Psoas muscle (tissue), 8 donors: ENCODE data around the gene CERS6. TPM values are rescaled to one million over a fixed set of nuclear protein-coding genes. Genes with fewer than 3 reads are reported as not detected.

Experiments
- ATAC-seq, 4 donors: fragments of 200-7000 bp; cut with Tn5 transposase; one replicate each; pipeline ENCODE4 v1.9.1; 2020; ENCODE audit warnings: moderate library complexity in 3 of 4, mild to moderate bottlenecking in 2 of 4
- DNase-seq, 2 donors: peaks; one replicate each; pipeline ENCODE4 v3.0.0-alpha.2; 2020
- H3K27ac ChIP-seq: fragments of 200-600 bp; one replicate; pipeline ENCODE4 v1.8.0; 2022
- H3K27me3 ChIP-seq, 3 donors: fragments of 200-600 bp in 1 of 3; one replicate each; pipeline versions ENCODE4 v1.6.1 to v1.8.0; 2013 to 2022; ENCODE audit warnings: low read length in 2 of 3, mild to moderate bottlenecking in 2 of 3, moderate library complexity in 1 of 3; ENCODE audit not compliant: insufficient read depth in 3 of 3
- H3K36me3 ChIP-seq, 2 donors: fragments of 200-600 bp in 1 of 2; one replicate each; pipeline versions ENCODE4 v1.6.1 to v1.8.0; 2013 to 2022; ENCODE audit warnings: low read depth in 1 of 2, mild to moderate bottlenecking in 1 of 2, moderate library complexity in 1 of 2; ENCODE audit not compliant: insufficient read depth in 1 of 2
- H3K4me1 ChIP-seq: fragments of 200-600 bp; one replicate; pipeline ENCODE4 v1.8.0; 2022
- H3K4me3 ChIP-seq: fragments of 200-600 bp; one replicate; pipeline ENCODE4 v1.8.0; 2022; ENCODE audit warnings: mild to moderate bottlenecking
- H3K9me3 ChIP-seq: fragments of 200-600 bp; one replicate; pipeline ENCODE4 v1.8.0; 2022
- WGBS, 3 donors: extraction: QIAGEN DNeasy Blood & Tissue Kit; methylation state at CpG; one replicate each; pipeline versions ENCODE4 v1.1.6 to v1.1.7; 2013; 5-methylcytosine and 5-hydroxymethylcytosine counted together
- intact Hi-C, 2 donors: fragments of 100-400 bp; cut with DNase I; formaldehyde crosslinking; loops; one replicate each; pipeline versions ENCODE4 v1.11.0 to v1.14.2; 2022
- polyA plus RNA-seq, 3 donors: library from polyadenylated mRNA; stranded (reverse); fragments of 200-250 nt; gene quantifications; one replicate each; pipeline ENCODE4 v1.2.3, GENCODE V29; 2013
- total RNA-seq, 4 donors: library from RNA; stranded (reverse); fragmentation: NEBNext Ultra II Directional in 2 of 4; extraction: Animal tissue kit (Norgen Biotek cat#: 25700) in 2 of 4; gene quantifications; one replicate each; pipeline versions ENCODE4 v1.2.1 to v1.2.4, GENCODE V29; 2021 to 2023
- TF ChIP-seq, protein P1 (sequence below): fragments of 200-600 bp; IDR thresholded peaks from one replicate; pipeline ENCODE4 v1.8.0; 2022; ENCODE audit warnings: antibody characterized with exemption
- donor health status: healthy with polysubstance abuse.
- donor health status: DM: no; HTN: no; CAD: no; lungs with moderate emphysema.
- donor health status: Bipolar disorder and iron deficiency.
- donor health status: healthy.
- donor health status: DM: yes; HTN: yes; CAD: no.
- donor health status: DM: no; HTN: no; CAD: no.
- donor health status: DM: no; HTN: no; CAD: no.
- donor health status: DM: yes; HTN: yes; CAD: no.

CERS6 gene
- total and polyA plus RNA-seq, 7 donors, result 4.8 to 18.1 (median 11.2) TPM

DNA sequence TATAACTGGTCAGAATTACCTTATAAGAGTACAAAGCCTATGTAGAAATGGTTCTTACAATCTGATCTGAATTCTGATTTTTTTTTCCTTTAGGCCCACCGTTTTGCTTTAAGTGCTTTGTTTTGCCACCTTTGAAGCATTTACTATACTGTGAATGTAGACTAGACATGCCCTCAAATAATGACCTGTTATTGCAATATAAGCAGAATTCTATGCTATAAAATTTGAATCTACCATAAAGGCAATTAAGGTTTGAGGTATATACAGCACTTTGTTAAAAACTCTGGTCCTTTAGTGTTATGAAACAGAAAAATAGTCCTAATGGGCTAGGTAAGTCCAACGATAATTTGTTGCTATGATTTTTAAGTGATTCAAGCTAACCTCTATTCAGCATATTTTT, 259.8 kb downstream of the CERS6 start:
- Histone ChIP-seq H3K4me1 (no peaks in the 10 kb centered on the region), H3K36me3 (no peaks in the 10 kb centered on the region), H3K9me3 (no peaks in the 10 kb centered on the region), H3K4me3 (no peak overlapping the region), H3K27ac (no peak overlapping the region), H3K27me3 (no peaks in the 10 kb centered on the region)
- WGBS, 3 donors, result 90 to 94% (median 92%) methylated on average over 2 of the region's 2 CpGs
- TF ChIP-seq, protein P1, sequence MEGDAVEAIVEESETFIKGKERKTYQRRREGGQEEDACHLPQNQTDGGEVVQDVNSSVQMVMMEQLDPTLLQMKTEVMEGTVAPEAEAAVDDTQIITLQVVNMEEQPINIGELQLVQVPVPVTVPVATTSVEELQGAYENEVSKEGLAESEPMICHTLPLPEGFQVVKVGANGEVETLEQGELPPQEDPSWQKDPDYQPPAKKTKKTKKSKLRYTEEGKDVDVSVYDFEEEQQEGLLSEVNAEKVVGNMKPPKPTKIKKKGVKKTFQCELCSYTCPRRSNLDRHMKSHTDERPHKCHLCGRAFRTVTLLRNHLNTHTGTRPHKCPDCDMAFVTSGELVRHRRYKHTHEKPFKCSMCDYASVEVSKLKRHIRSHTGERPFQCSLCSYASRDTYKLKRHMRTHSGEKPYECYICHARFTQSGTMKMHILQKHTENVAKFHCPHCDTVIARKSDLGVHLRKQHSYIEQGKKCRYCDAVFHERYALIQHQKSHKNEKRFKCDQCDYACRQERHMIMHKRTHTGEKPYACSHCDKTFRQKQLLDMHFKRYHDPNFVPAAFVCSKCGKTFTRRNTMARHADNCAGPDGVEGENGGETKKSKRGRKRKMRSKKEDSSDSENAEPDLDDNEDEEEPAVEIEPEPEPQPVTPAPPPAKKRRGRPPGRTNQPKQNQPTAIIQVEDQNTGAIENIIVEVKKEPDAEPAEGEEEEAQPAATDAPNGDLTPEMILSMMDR, result no peak
- DNase-seq (no peak), ATAC-seq (no peak)
- intact Hi-C loops, result no loop called here

DNA sequence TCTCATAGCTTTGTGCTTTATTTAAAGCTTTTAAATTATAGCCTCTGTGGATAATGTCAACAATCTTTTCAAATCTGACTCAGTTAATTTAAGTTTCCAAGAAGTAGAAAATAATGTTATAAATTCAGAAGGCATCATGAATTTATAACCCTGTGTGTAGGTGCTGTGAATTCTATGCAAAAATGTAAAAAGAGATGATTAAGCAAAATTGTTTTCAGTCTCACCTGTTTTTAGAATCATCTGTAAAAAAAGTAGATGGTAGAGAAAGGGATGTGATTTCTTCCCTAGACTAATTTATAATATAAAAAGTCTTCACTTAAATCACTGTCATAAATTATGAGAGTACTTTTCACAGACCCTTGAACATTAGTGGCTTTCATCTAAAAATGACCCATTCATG, 260.8 kb downstream of the CERS6 start:
- Histone ChIP-seq H3K4me3 (no peak overlapping the region), H3K9me3 (no peaks in the 10 kb centered on the region), H3K4me1 (no peaks in the 10 kb centered on the region), H3K27me3 (no peaks in the 10 kb centered on the region), H3K36me3 (no peaks in the 10 kb centered on the region), H3K27ac (no peak overlapping the region)
- no peak for DNase-seq
- TF ChIP-seq, protein P1, result no peak
- intact Hi-C loops, result no loop called here
- no peak for ATAC-seq

DNA sequence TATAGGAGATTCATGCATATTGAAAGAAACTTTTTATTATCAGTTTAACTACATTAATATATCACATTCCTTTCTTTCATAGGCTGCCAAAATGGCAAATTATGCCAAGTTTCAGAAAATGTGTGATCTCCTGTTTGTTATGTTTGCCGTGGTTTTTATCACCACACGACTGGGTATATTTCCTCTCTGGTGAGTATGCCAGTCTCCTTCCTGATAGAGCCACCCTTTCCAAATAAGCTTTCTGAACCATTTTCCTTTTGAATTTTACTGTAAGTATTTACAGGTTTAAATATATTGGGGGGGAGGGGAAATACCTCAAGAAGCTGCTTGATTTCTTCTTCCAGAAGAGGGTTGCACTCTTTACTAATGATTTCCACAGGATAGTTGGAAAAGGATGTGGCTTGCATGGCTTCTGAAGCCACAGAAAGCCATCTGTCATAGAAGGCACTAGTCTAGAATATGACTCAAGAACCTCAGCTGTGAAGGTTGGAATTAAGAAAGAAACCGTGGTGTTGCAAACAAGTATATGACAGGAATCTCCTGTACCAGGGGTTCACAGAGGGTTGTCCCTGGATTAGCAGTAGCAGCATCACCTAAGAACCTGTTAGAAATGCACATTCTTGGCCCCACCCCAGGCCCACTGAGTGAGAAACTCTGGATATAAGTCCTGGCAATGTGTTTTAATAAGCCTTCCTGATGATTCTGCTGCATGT, 261.9 kb downstream of the CERS6 start:
- H3K27me3 ChIP-seq, result no peaks in the 10 kb centered on the region
- 52 to 77% (median 56%) methylated on average over 3 of the region's 3 CpGs for WGBS, 3 donors
- TF ChIP-seq, protein P1, result no peak
- H3K36me3 ChIP-seq, result no peaks in the 10 kb centered on the region
- H3K4me3 ChIP-seq, result no peak overlapping the region
- ATAC-seq (peak in 1 of 4 donors; percentile 48), DNase-seq (no peak)
- intact Hi-C loops, result no loop called here
- H3K9me3 ChIP-seq, result no peaks in the 10 kb centered on the region
- no peak overlapping the region for H3K27ac ChIP-seq
- H3K4me1 ChIP-seq, result no peaks in the 10 kb centered on the region

DNA sequence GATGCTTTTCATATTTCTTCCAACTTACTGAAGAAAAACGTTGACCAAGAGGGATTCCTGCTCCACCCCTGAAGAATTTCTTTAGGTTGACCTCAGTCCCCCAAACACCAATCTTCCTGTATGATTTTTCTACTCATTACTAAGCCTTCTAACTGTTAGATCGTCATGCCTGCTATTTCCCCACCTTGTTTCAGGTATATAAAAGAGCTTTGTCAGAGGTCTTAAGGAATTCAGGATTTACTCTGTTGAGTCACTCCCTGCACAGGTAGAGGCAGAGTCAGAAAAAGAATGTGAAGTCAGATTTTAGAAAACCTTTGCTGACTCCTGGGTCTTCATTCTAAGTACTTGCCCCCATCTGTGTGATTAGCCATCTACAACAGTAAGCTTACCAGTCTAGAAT, 262.6 kb downstream of the CERS6 start:
- Histone ChIP-seq H3K27ac (no peak overlapping the region), H3K9me3 (no peaks in the 10 kb centered on the region), H3K36me3 (no peaks in the 10 kb centered on the region), H3K4me3 (no peak overlapping the region), H3K4me1 (no peaks in the 10 kb centered on the region), H3K27me3 (no peaks in the 10 kb centered on the region)
- WGBS, 3 donors, result 69 to 83% (median 71%) methylated on average over 2 of the region's 2 CpGs
- intact Hi-C loops, result no loop called here
- DNase-seq, result no peak
- no peak for ATAC-seq
- TF ChIP-seq, protein P1, result no peak

DNA sequence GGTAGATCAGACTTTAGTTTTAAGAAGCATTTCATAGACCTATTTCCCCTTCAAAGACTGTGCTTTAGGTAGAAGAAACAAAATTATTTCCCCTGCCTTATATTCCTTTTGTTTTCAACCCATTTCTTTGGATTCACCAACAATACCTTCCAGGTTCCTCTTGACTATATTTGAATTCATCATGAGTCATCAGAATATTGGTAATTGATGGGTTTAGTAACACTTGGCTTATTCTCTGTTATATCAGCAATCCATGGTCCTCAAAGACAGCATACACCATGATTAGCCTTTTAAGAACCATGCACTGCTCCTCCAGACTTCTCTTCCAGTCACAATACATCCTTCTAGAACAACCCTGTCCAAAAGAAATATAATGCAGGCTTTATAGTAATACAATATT, 263.4 kb downstream of the CERS6 start:
- DNase-seq (no peak), ATAC-seq (no peak)
- Histone ChIP-seq H3K36me3 (no peaks in the 10 kb centered on the region), H3K4me3 (no peak overlapping the region), H3K9me3 (no peaks in the 10 kb centered on the region), H3K27me3 (no peaks in the 10 kb centered on the region), H3K4me1 (no peaks in the 10 kb centered on the region), H3K27ac (no peak overlapping the region)
- intact Hi-C loops, result no loop called here
- TF ChIP-seq, protein P1, result no peak
